ENCODE measurements around the gene RAD51B.
A peak's percentile ranks its signal among the peaks of the same experiment; 100 is the strongest.

Gene RAD51B

DNA sequence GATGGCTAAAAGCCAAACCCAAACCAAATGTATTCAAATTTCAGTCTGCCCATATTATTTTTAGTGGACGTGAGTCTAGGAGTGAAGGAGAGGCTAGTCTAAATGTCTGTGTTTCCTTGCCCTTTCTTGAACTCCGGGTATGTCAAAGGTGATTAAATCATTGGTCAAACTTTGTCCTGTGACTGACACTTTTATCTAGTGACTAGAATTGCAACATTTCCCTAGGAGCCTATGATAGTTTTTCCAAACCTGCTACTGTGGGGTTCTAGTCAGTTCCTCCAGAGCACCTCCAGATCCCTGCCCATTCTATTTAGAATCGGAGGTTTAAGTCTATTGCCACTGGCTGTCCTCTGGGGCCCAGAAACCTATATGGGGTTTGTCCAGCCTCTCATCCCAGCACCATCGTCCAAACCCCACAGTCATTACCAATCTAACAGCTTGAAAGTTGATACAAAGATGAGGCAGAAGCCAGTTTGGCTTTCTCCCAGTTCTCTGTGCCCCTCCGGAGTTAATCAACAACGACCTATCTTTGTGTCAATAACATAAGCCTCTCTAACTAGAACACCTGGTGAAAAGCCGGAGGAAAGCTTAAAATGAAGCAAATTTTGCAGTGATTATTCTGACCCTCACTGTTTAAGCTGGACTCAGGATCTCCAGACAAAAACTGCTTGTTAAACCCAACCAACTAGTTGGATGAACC lies 666.6 kb downstream of the RAD51B start:
- no peak for DNase-seq (ENCODE audit: low spot score)

DNA sequence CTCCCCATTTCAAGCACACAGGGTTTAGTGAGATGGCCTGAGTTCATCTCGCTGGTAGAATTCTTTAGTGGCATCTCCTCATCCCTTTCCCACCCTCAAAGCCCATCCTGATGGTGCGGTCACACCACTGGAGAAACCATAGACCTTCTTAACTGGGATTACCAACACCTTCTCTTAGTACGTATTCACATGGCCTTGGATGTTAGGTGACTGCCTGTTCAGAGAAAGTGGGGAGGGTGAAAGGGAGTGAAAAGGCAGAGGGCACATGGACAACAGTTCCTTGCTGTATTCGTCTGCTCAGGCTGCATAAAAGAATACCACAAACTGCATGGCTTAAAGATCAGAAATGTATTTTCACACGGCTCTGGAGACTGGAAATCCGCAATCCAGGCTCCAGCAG lies 667.2 kb downstream of the RAD51B start:
- no peak for DNase-seq (ENCODE audit: low spot score)

DNA sequence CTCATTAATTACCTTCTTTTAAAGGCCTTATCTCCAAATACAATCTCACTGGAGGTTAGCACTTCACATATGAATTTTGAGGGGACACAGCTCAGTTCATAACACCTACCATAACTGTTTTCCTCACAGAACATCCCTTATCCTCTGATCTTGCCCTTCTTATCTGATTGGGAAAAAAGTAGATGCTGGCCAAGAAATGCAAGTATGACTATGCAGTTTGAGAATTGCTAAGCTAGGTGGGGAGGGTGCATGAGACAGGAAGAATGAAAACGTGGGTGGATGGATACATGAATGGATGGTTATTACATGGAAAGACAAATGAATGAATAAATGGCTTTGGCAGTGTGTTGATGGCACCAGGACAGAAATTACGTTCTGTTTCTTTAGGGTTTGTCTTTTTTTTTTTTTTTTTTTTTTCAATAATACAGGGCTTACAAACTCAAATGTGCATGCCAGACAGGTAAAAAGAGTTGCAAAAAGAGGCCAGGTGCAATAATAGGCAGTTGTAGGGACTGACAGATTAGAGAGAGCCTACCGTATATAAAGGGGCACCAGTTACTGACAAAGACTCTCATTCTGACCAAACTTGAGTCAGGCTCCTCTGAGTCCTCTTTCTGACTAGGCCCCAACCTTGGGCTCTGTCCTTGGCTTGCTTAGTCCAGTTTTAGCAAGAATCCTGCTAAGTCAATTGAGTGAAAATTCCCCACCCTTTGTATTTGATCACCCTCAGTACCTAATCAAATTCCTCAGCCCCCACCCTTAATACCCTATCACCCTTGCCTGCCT lies 668.4 kb downstream of the RAD51B start:
- peak; percentile 31 for DNase-seq (ENCODE audit: low spot score)

DNA sequence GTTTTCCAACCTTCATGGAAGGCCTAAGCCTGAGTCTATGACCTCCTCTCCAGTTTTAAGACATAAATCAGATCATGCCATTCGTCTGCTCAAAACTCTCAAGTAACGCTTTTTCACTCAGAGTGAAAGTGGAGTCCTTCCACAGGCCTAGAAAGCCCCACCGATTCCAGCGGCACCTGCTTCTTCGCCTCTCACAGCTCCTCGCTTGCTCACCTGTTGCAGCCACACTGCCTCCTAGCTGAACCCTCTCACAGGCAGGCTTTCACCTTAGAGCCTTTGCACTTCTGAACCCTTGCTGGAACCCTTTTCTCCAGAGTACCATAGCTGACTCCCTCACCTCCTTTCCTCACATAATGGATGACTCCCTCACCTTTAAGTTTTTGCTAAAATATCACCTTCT lies 672.2 kb downstream of the RAD51B start:
- DNase-seq (ENCODE audit: low spot score), result no peak

GRCh38 chr14:68492381-68493151 lies 673.0 kb downstream of the RAD51B start:
- DNase-seq (ENCODE audit: low spot score), result no peak

DNA sequence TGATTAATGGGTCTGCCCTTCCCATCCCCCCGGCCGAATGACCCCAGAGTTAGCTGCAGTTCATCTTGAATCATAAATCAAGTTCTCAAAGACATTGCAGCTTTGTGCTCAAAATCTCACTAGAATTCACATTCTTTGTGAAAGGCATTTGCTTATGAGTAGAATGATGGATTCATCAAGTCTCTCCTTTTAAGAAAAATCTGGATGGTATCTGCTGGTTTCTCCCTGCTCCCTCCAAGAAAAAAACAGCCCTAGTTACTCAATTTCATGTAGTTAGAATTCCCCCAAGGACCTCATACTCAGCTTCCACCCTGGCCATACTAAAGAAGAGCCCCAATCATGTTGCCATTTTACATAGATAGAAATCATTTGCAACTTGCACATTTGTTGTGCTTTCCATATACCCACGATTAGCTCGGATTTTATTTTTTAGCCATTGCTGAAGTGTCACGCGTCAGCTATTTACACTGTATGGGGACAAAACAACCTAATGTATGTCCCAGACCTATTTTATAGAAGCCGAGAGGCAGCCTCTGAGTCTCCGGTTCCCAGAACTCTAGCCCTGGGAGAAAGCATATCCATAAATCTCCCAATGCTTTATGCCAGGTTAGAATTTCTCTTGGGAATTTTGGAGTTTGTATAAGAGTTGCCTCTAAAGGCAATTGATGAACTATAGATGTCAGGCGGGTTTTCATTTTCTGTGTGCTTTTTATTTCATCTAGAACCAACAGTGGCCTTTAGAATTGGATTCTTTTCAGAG lies 673.8 kb downstream of the RAD51B start:
- DNase-seq (ENCODE audit: low spot score), result no peak

DNA sequence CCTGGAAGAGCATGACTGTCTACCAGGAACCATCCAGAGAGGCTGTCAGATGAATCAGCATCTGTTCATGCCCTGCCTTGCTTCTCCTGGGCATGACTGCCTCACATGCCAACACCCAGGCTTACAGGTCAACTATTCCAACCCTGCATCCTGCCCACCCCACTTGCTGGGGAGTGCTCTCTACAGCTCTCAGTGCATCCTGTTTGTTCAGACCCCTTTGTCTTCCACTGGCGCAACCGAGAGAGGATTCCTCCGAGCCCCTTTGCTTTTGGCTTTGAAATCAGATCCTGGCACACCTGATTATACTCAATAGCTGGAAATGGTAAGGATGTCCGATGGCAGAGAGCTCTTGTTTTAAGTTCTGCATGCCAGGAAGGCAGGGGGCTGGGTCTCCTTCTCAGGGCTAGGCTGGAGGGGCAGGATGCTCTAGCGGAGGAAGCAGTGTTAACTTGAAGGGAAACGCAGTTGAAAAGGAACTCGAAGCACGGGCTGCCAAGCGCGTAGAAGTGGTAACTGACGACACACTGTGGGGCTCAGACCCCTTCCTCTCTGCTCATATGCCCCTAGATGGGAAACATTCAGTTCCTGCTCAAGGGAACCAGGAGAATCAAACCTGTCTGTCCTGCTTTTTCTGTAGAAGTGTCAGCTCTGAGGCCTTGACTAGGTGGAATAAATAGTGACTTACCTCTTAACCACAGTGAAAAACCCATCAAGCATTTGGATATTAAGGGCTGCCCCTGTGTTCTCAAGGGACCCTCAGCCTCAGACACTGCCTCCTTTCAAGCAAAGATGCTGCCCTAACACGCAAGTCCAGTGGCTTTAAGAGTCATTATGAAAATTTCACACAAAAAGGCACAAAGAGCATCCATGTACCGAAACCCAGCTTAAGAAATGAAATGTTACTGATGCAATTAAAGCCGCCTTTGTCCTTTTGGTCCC lies 675.8 kb downstream of the RAD51B start:
- no peak for DNase-seq (ENCODE audit: low spot score)

DNA sequence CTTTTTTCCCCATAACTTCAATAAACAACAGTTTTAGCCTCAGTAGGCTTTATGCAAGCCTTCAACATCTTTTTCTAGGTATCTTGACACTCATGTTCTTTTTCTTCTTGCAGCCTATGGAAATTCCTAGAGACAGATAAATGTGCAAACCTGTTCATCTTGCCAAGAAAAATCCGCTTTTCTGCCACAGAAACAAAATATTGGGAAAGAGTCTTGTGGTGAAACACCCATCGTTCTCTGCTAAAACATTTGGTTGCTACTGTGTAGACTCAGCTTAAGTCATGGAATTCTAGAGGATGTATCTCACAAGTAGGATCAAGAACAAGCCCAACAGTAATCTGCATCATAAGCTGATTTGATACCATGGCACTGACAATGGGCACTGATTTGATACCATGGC lies 677.4 kb downstream of the RAD51B start:
- DNase-seq (ENCODE audit: low spot score), result no peak

DNA sequence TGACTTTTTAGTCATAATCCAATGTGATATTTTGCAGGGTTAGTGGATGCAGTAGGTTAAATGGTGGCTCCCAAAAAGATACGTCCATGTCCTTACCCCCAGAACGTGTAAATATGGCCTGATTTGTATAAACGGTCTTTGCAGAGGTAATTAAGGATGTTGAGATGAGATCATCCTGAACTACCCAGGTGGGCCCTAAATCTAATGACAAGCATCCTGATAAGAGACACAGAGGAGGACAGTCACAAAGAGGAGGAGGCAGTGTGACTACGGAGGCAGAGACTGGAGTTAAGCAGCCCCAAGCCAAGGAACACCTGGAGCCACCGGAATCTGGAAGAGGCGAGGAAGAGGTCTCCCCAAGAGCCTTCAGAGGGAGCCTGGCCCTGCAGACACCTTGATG lies 679.9 kb downstream of the RAD51B start:
- no peak for DNase-seq (ENCODE audit: low spot score)

- DNase-seq (ENCODE audit: low spot score), result no peak
Measured at GRCh38 chr14:68501171-68501570, 681.6 kb downstream of the RAD51B start.

DNA sequence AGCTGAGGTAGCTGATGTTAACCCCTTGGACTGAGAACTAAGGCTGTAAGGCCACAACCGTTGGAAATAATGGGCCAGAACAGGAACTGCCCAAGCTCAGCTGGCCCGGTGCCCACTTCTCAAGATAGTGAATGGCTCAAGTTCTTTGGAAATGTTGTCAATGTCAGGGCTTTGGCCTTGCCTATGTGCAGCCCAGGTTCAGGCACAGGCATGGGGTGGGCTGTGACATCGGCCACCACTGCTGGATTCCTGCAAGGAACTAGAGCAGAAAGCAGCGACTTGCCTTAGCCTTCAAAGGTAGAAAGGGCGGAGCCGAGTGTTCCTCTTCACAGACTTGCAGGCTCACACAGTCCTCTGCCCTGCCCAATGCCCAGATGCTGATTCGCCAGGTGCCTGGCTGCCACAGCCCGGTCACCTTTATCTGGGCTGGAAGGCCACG lies 682.1 kb downstream of the RAD51B start:
- DNase-seq (ENCODE audit: low spot score), result no peak

- no peak for DNase-seq (ENCODE audit: low spot score)
Measured at GRCh38 chr14:68502230-68502629, 682.7 kb downstream of the RAD51B start.

DNA sequence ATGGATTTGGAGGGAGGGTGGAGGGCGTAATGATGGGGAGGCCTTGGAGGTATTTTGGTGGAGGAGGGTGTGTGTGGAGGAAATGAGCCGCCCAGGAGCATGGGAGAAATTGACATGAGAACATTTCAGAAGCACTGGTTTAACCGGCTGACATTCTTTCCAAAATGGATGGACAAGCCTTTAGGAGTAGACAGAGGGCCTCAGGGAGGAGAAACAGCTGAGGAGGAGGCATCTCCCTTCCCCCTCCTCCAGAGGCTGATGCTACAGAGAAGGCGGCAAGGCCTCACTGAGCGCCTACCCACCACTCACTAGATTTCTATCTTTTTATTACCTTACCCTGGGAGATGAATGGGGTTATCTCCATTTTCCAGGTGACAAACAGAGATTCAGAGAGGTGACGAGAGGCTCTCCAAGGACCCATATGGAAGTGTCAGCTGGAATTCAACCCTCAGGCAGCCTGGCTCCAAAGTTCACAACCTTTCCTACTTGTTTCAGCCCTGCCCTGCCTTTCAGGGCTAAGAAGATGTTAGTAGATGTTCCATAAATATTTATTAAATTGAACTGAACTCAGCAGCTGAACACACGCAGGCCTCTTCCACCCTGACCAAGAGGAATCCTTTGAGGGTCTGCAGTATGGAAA lies 683.7 kb downstream of the RAD51B start:
- no peak for DNase-seq (ENCODE audit: low spot score)

- no peak for DNase-seq (ENCODE audit: low spot score)
Measured at GRCh38 chr14:68504861-68505260, 685.3 kb downstream of the RAD51B start.

- DNase-seq (ENCODE audit: low spot score), result peak; percentile 63
Measured at GRCh38 chr14:68506021-68506644, 686.6 kb downstream of the RAD51B start.

- no peak for DNase-seq (ENCODE audit: low spot score)
Measured at GRCh38 chr14:68506645-68507419, 687.3 kb downstream of the RAD51B start.

- DNase-seq (ENCODE audit: low spot score), result no peak
Measured at GRCh38 chr14:68507544-68508081, 688.0 kb downstream of the RAD51B start.

DNA sequence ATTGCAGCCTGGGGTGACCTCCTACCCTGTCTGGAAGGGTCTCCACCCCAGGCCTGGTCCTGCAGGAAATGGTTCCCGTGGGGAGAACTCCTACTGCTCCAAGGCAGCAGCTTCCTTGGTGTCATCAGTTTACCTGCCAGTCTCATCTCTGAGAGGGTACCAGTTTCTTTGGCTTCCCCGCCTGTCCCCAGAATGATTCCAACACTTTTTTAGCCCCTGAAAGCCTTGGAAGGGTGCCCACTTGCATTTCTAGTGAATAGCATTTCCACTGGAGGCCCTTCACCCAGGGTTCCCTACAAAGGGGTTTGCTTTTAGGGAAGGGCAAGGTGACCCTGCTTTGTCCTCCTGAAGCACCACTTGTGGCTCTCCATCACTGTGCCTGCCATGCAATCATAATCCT lies 689.0 kb downstream of the RAD51B start:
- DNase-seq (ENCODE audit: low spot score), result no peak

Measured in hepatic stellate cell (primary cell).